IMR-90 (cell line): Measurements from ENCODE around the gene MAN1A2. TPM values are rescaled to one million over a fixed set of nuclear protein-coding genes. Genes with fewer than 3 reads are reported as not detected.

Source experiments
- ATAC-seq: fragments of 200-7000 bp; cut with Tn5 transposase; 2 replicates; pipeline ENCODE4 v1.9.1; 2020; ENCODE audit warnings: low read depth, mild to moderate bottlenecking, moderate library complexity
- Bru-seq: library from RNA; stranded (reverse); fragments of 400-500 nt; gene quantifications from one replicate; lab custom pipeline; 2021; lab: Mats Ljungman, UMichigan
- BruChase-seq, 2 experiments: library from RNA; stranded (reverse); fragments of 400-500 nt; gene quantifications; one replicate each; lab custom pipeline; 2021; lab: Mats Ljungman, UMichigan
- BruUV-seq: library from RNA; stranded (reverse); fragments of 400-500 nt; replicated peaks from 2 replicates; lab custom pipeline; 2021; lab: Mats Ljungman, UMichigan
- CTCF ChIA-PET: fragments of 300-600 bp; formaldehyde crosslinking; extraction: SDS; loops from one replicate; lab custom pipeline; 2021; ENCODE audit warnings: antibody characterized with exemption; lab: Yijun Ruan, JAX
- POLR2A ChIA-PET: fragments of 300-600 bp; sonication (Branson Sonifier 250); formaldehyde crosslinking; loops from one replicate; lab custom pipeline; 2022; ENCODE audit warnings: antibody characterized with exemption; ENCODE audit not compliant: unreplicated experiment; lab: Charles Lee
- DNase-seq: peaks from one replicate; pipeline ENCODE4 v3.0.0; 2013
- H2AFZ ChIP-seq: replicated peaks from 2 replicates; pipeline ENCODE3; 2013; ENCODE audit warnings: low read length, mild to moderate bottlenecking; ENCODE audit not compliant: poor library complexity
- H2AK5ac ChIP-seq: 2 replicates; pipeline ENCODE4 v1.6.1; 2013; ENCODE audit warnings: low read depth, low read length, inconsistent platforms
- H2AK9ac ChIP-seq: replicated peaks from 2 replicates; pipeline ENCODE3; 2013; ENCODE audit warnings: mild to moderate bottlenecking, low read depth, low read length, moderate library complexity; ENCODE audit not compliant: poor library complexity
- H2BK120ac ChIP-seq: 2 replicates; pipeline ENCODE4 v1.6.1; 2013; ENCODE audit warnings: low read depth, low read length, inconsistent platforms
- H2BK15ac ChIP-seq: 3 replicates; pipeline ENCODE4 v1.6.1; 2013; ENCODE audit warnings: low read depth, low read length, inconsistent platforms
- H2BK20ac ChIP-seq: 2 replicates; pipeline ENCODE4 v1.6.1; 2013; ENCODE audit warnings: low read depth, mild to moderate bottlenecking, inconsistent platforms, low read length, moderate library complexity
- H2BK5ac ChIP-seq: 2 replicates; pipeline ENCODE4 v1.6.1; 2013; ENCODE audit warnings: mild to moderate bottlenecking, low read depth, low read length, inconsistent platforms; ENCODE audit not compliant: poor library complexity, severe bottlenecking
- H3K14ac ChIP-seq: replicated peaks from 2 replicates; pipeline ENCODE4 v1.6.1; 2013; ENCODE audit warnings: low read depth, low read length, inconsistent platforms
- H3K18ac ChIP-seq: 2 replicates; pipeline ENCODE4 v1.6.1; 2013; ENCODE audit warnings: low read depth, low read length, control low read depth
- H3K23ac ChIP-seq: 2 replicates; pipeline ENCODE4 v1.6.1; 2013; ENCODE audit warnings: low read depth, low read length, inconsistent platforms
- H3K27ac ChIP-seq: 2 replicates; pipeline ENCODE4 v1.5.1; 2013; ENCODE audit warnings: mild to moderate bottlenecking, control low read depth, low read length; ENCODE audit not compliant: insufficient read depth
- H3K27me3 ChIP-seq: 2 replicates; pipeline ENCODE4 v1.6.1; 2013; ENCODE audit warnings: low read length; ENCODE audit not compliant: control insufficient read depth, insufficient read depth
- H3K36me3 ChIP-seq: 2 replicates; pipeline ENCODE4 v1.6.1; 2013; ENCODE audit warnings: low read length, mixed read lengths; ENCODE audit not compliant: control insufficient read depth, insufficient read depth
- H3K4ac ChIP-seq: 2 replicates; pipeline ENCODE4 v1.6.1; 2013; ENCODE audit warnings: low read depth, low read length, inconsistent platforms
- H3K4me1 ChIP-seq: 2 replicates; pipeline ENCODE4 v1.6.1; 2013; ENCODE audit warnings: low read length, mixed read lengths; ENCODE audit not compliant: control insufficient read depth, insufficient read depth
- H3K4me2 ChIP-seq: 2 replicates; pipeline ENCODE4 v1.6.1; 2013; ENCODE audit warnings: low read depth, mild to moderate bottlenecking, control low read depth, low read length, moderate library complexity
- H3K4me3 ChIP-seq: 2 replicates; pipeline ENCODE4 v1.5.1; 2013; ENCODE audit warnings: low read depth, mild to moderate bottlenecking, control low read depth, low read length, moderate library complexity; ENCODE audit not compliant: insufficient read depth
- H3K56ac ChIP-seq: 2 replicates; pipeline ENCODE4 v1.6.1; 2013; ENCODE audit warnings: low read length, inconsistent platforms; ENCODE audit not compliant: insufficient read depth; ENCODE audit errors: extremely low read depth
- H3K79me1 ChIP-seq, 2 experiments: 2 replicates each; pipeline ENCODE4 v1.6.1; 2013; ENCODE audit warnings: low read length in 2 of 2, inconsistent platforms in 1 of 2, low read depth in 1 of 2
- H3K9ac ChIP-seq: 2 replicates; pipeline ENCODE4 v1.6.1; 2013; ENCODE audit warnings: low read depth, low read length, control low read depth
- H3K9me1 ChIP-seq: 2 replicates; pipeline ENCODE4 v1.6.1; 2013; ENCODE audit warnings: low read length, inconsistent platforms; ENCODE audit not compliant: insufficient read depth
- H3K9me3 ChIP-seq: 2 replicates; pipeline ENCODE4 v1.6.1; 2013; ENCODE audit warnings: low read length; ENCODE audit not compliant: control insufficient read depth, insufficient read depth
- H4K20me1 ChIP-seq: 2 replicates; pipeline ENCODE4 v1.6.1; 2013; ENCODE audit warnings: low read length, inconsistent platforms; ENCODE audit not compliant: insufficient read depth
- H4K5ac ChIP-seq: 2 replicates; pipeline ENCODE4 v1.6.1; 2013; ENCODE audit warnings: mild to moderate bottlenecking, low read depth, low read length, control low read depth
- H4K8ac ChIP-seq, 2 experiments: 2 replicates each; pipeline ENCODE4 v1.6.1; 2013; ENCODE audit warnings: low read depth in 2 of 2, low read length in 2 of 2, control low read depth in 1 of 2, inconsistent platforms in 1 of 2
- H4K91ac ChIP-seq: 2 replicates; pipeline ENCODE4 v1.6.1; 2013; ENCODE audit warnings: low read depth, low read length, inconsistent platforms; ENCODE audit not compliant: insufficient read depth
- CEBPB ChIP-seq: IDR thresholded peaks from 2 replicates; pipeline ENCODE4 v1.6.1; 2012; ENCODE audit warnings: low read depth, low read length, improper control_type of control experiment
- CHD1 ChIP-seq: IDR thresholded peaks from 2 replicates; pipeline ENCODE4 v1.6.1; 2012; ENCODE audit warnings: low read depth, low read length, improper control_type of control experiment
- CTCF ChIP-seq: conservative IDR thresholded peaks from 2 replicates; pipeline ENCODE4 v1.5.1; 2012; ENCODE audit warnings: mild to moderate bottlenecking, low read depth, low read length, improper control_type of control experiment
- FOS ChIP-seq: fragments of 150-350 bp; IDR thresholded peaks from 2 replicates; pipeline ENCODE4 v1.6.1; 2016; ENCODE audit warnings: low read depth, low read length
- MAFK ChIP-seq: IDR thresholded peaks from 2 replicates; pipeline ENCODE4 v1.6.1; 2012; ENCODE audit warnings: low read depth, low read length, improper control_type of control experiment
- MAZ ChIP-seq: IDR thresholded peaks from 2 replicates; pipeline ENCODE4 v1.6.1; 2012; ENCODE audit warnings: low read depth, mild to moderate bottlenecking, low read length, improper control_type of control experiment, moderate library complexity, borderline replicate concordance
- MXI1 ChIP-seq: IDR thresholded peaks from 2 replicates; pipeline ENCODE4 v1.6.1; 2012; ENCODE audit warnings: low read depth, mild to moderate bottlenecking, low read length, moderate library complexity, borderline replicate concordance
- NFE2L2 ChIP-seq: fragments of 150-350 bp; IDR thresholded peaks from 2 replicates; pipeline ENCODE4 v1.6.1; 2016; ENCODE audit warnings: low read depth, mild to moderate bottlenecking, low read length
- POLR2A ChIP-seq: IDR thresholded peaks from 2 replicates; pipeline ENCODE4 v1.6.1; 2012; ENCODE audit warnings: mild to moderate bottlenecking, low read depth, low read length
- RAD21 ChIP-seq: IDR thresholded peaks from 2 replicates; pipeline ENCODE4 v1.6.1; 2012; ENCODE audit warnings: low read length, improper control_type of control experiment
- SMC3 ChIP-seq: fragments of 150-350 bp; IDR thresholded peaks from 2 replicates; pipeline ENCODE4 v1.6.1; 2016; ENCODE audit warnings: low read depth, mild to moderate bottlenecking, antibody characterized with exemption, low read length, moderate library complexity
- WGBS, 2 experiments: methylation state at CpG; one replicate each; pipeline versions ENCODE4 v1.1.5 to v1.1.7; 2013; ENCODE audit warnings: missing lambda C conversion rate in 2 of 2; ENCODE audit not compliant: insufficient read length in 1 of 2; ENCODE audit errors: extremely low coverage in 2 of 2; 5-methylcytosine and 5-hydroxymethylcytosine counted together
- dilution Hi-C: fragments of 300-500 bp; cut with HindIII; formaldehyde crosslinking; loops from one replicate; pipeline ENCODE4 v1.14.3; 2018; ENCODE audit warnings: low sequenced_read_pairs; ENCODE audit not compliant: unreplicated experiment
- in situ Hi-C: fragments of 300-500 bp; cut with MboI; formaldehyde crosslinking; loops from 3 replicates; pipeline ENCODE4 v1.14.3; 2019; ENCODE audit warnings: low sequenced_read_pairs, inconsistent platforms, mixed read lengths
- intact Hi-C: fragments of 100-400 bp; cut with micrococcal nuclease; formaldehyde crosslinking; loops from 2 replicates; pipeline ENCODE4 v1.10.0; 2022
- long read RNA-seq: library from polyadenylated mRNA; unstranded; transcript quantifications from one replicate; pipeline ENCODE4 v2.0.0, GENCODE V29; 2021; ENCODE audit not compliant: unreplicated experiment
- polyA plus RNA-seq, 3 experiments: library from polyadenylated mRNA; depleted of rRNA; stranded (reverse); fragments of >200 nt; gene quantifications; 2 replicates each; pipeline ENCODE4 v1.2.3, GENCODE V29; 2012; ENCODE audit warnings: low replicate concordance in 1 of 3
- total RNA-seq: library from RNA; depleted of rRNA; stranded (reverse); fragments of >200 nt; gene quantifications from 2 replicates; pipeline ENCODE4 v1.2.3, GENCODE V29; 2012; rRNA removed

The MAN1A2 gene
- total RNA-seq: 29.4 and 60.8 TPM in 2 replicates
- polyA plus RNA-seq (2012; rRNA removed): 12.0 and 12.4 TPM in 2 replicates
- polyA plus RNA-seq (2012; cell fraction: cytosol; rRNA removed): 2.2 and 7.9 TPM in 2 replicates
- polyA plus RNA-seq (2012; cell fraction: nucleus; rRNA removed; ENCODE audit: low replicate concordance): 0.72 and 9.7 TPM in 2 replicates
- percentile 85 among the genes with signal in this experiment for Bru-seq, nascent RNA
- BruChase-seq, experiment 1, labeled RNA remaining after a 6-hour chase: percentile 79 among the genes with signal in this experiment
- percentile 78 among the genes with signal in this experiment for BruChase-seq, experiment 2, labeled RNA remaining after a 2-hour chase
- long read RNA-seq, full-length matches to known transcripts: 17 of 73 reads
- long read RNA-seq, partial matches to known transcripts: 50 of 73 reads
- long read RNA-seq, other reads (novel, unspliced or antisense): 6 of 73 reads

- Histone ChIP-seq H2AFZ (peak within 1 kb of the TSS; percentile 98), H3K4me2 (peak within 1 kb of the TSS; percentile 98), H3K9me1 (peaks cover 3% of the 10 kb centered on the region; the same call in 1 of the 2 replicates), H3K18ac (peak within 1 kb of the TSS; percentile 82), H2BK120ac (peak within 1 kb of the TSS; percentile 87), H3K9ac (peak within 1 kb of the TSS; percentile 98), H4K8ac (peak within 1 kb of the TSS; percentile 95), H3K56ac (peak within 1 kb of the TSS; percentile 95), H4K5ac (peak within 1 kb of the TSS; percentile 79), H3K27ac (peak within 1 kb of the TSS; percentile 97), H3K4me3 (peak within 1 kb of the TSS; percentile 90), H3K23ac (peak within 1 kb of the TSS; percentile 98), H3K4me1 (peaks cover 6% of the 10 kb centered on the region), H3K4ac (peak within 1 kb of the TSS; percentile 95), H2BK5ac (peak within 1 kb of the TSS; percentile 95), H2BK20ac (peak within 1 kb of the TSS; percentile 57; the same call in 1 of the 2 replicates), H2BK15ac (peak within 1 kb of the TSS; percentile 74; the same call in 2 of the 3 replicates), H4K91ac (peak within 1 kb of the TSS; percentile 92), H2AK9ac (peak within 1 kb of the TSS; percentile 92), H3K79me1 (peaks cover 0 to 37% of the 10 kb centered on the region in 2 experiments; a peak in 2 of 4 replicates), H3K9me3 (no peaks in the 10 kb centered on the region), H3K14ac (peak within 1 kb of the TSS; percentile 91), H4K20me1 (peaks cover 21% of the 10 kb centered on the region; the same call in 1 of the 2 replicates), H3K36me3 (no peaks in the 10 kb centered on the region), H2AK5ac (peak within 1 kb of the TSS; percentile 71), H3K27me3 (no peaks in the 10 kb centered on the region)
- DNase-seq (peak; percentile 69), ATAC-seq (peak; percentile 83)
- WGBS, 2 experiments: 2% methylated on average over 11 of the region's 93 CpGs; no CpG with 5 or more reads in 1 of the 2 experiments
- dilution Hi-C loops: no loop called here
- in situ Hi-C loops: loop anchor here (25.0 kb wide), 1 partner anchor 395 kb away; no protein-coding TSS in a partner anchor
- no TSS peak for BruUV-seq
- intact Hi-C loops: loop anchor here (1.0 to 10.0 kb wide), 4 partner anchors 223 to 530 kb away; partner anchors contain the start of gene TENT5C
- POLR2A ChIA-PET: interaction anchor here (0.5 to 0.6 kb wide), 3 partner anchors 8 to 143 kb away, joined by 3 to 8 read pairs (median 8); no protein-coding TSS in a partner anchor
- CTCF ChIA-PET: no interaction called here
- TF ChIP-seq FOS: no peak
- no peak for TF ChIP-seq CEBPB
- TF ChIP-seq SMC3: no peak
- TF ChIP-seq MXI1: peak; percentile 66; the same call in 1 of the 2 replicates
- no peak for TF ChIP-seq CTCF
- TF ChIP-seq POLR2A: no peak
- TF ChIP-seq MAFK: no peak
- TF ChIP-seq NFE2L2: no peak
- TF ChIP-seq RAD21: no peak
- peak; percentile 14; the same call in 1 of the 2 replicates for TF ChIP-seq MAZ
- TF ChIP-seq CHD1: no peak
Observed at GRCh38 chr1:117367046-117368025, at the start of gene MAN1A2. TSS of gene MAN1A2 (plus strand) at chr1:117367449. CDS start at chr1:117368184, 735 bp downstream.
